Pancreas (tissue), 10 donors: ENCODE data around the gene ARVCF. TPM values are rescaled to one million over a fixed set of nuclear protein-coding genes. Genes with fewer than 3 reads are reported as not detected.

Experiments used
- ATAC-seq, 4 donors: fragments of 200-7000 bp; cut with Tn5 transposase; one replicate each; pipeline versions ENCODE4 v1.8.0 to v1.9.1; 2020; ENCODE audit warnings: mild to moderate bottlenecking in 4 of 4, moderate library complexity in 4 of 4
- DNase-seq, 6 donors: peaks; one replicate each; pipeline ENCODE4 v3.0.0-alpha.2; 2020
- FAIRE-seq: peaks from 2 replicates; lab custom pipeline; 2012; peaks lifted over from hg19 to GRCh38; lab: Jason Lieb, UNC
- H3K27ac ChIP-seq, 4 donors: fragments of 200-600 bp; sonication (generic); 1 replicate in 3 of 4; 2 replicates in 1 of 4; pipeline versions ENCODE4 v1.5.0 to v1.8.0; 2020
- H3K27me3 ChIP-seq, 4 donors: fragments of 200-600 bp; one replicate each; pipeline ENCODE4 v1.8.0; 2021
- H3K36me3 ChIP-seq, 3 donors: fragments of 200-600 bp; sonication (generic) in 1 of 3; one replicate each; pipeline versions ENCODE4 v1.5.0 to v1.8.0; 2020 to 2021
- H3K4me1 ChIP-seq, 3 donors: fragments of 200-600 bp; one replicate each; pipeline ENCODE4 v1.8.0; 2021
- H3K4me3 ChIP-seq, 4 donors: fragments of 200-600 bp; sonication (generic) in 2 of 4; one replicate each; pipeline versions ENCODE4 v1.5.0 to v1.8.0; 2020 to 2021
- H3K9me3 ChIP-seq, 4 donors: fragments of 200-600 bp; one replicate each; pipeline ENCODE4 v1.8.0; 2021
- CTCF ChIP-seq, 4 donors: fragments of 200-600 bp; sonication (generic) in 3 of 4; IDR thresholded peaks; one replicate each; pipeline versions ENCODE4 v1.5.0 to v1.8.0; 2021; ENCODE audit warnings: antibody characterized with exemption in 4 of 4
- WGBS, 2 donors: extraction: QIAGEN DNeasy Blood & Tissue Kit; methylation state at CpG; one replicate each; pipeline ENCODE4 v1.1.7; 2013; 5-methylcytosine and 5-hydroxymethylcytosine counted together
- intact Hi-C, 3 donors: fragments of 100-400 bp; cut with DNase I; formaldehyde crosslinking; loops; one replicate each; pipeline versions ENCODE4 v1.11.1 to v1.14.2; 2022
- polyA plus RNA-seq, 2 donors: library from polyadenylated mRNA; stranded (reverse); fragments of 200-250 nt; gene quantifications; one replicate each; pipeline ENCODE4 v1.2.3, GENCODE V29; 2013
- total RNA-seq, 6 donors: library from RNA; stranded (reverse); fragmentation: NEBNext Ultra II Directional in 4 of 6; extraction: Animal tissue kit (Norgen Biotek cat#: 25700) in 4 of 6; gene quantifications; one replicate each; pipeline versions ENCODE4 v1.2.1 to v1.2.4, GENCODE V29; 2021 to 2023
- donor health status: healthy with polysubstance abuse.
- donor health status: DM: no; HTN: no; CAD: no; lungs with moderate emphysema.
- donor health status: DM: no; HTN: no; CAD: no.
- donor health status: control.
- donor health status: control.
- donor health status: Bipolar disorder and iron deficiency.
- donor health status: DM: yes; HTN: yes; CAD: no.
- donor health status: DM: no; HTN: no; CAD: no.
- donor health status: DM: no; HTN: no; CAD: no.
- donor health status: DM: yes; HTN: yes; CAD: no.

ARVCF gene
- total and polyA plus RNA-seq, 8 donors, result 5.0 to 57.8 (median 13.0) TPM

GRCh38 chr22:19981961-19982920 is 34.4 kb downstream of the ARVCF start:
- TF ChIP-seq CTCF (IDR thresholded peaks at IDR 0.05), result no peak
- no peaks in the 10 kb centered on the region for H3K9me3 ChIP-seq
- no peaks in the 10 kb centered on the region for H3K36me3 ChIP-seq
- H3K27ac ChIP-seq, result no peak overlapping the region
- no peak overlapping the region for H3K4me3 ChIP-seq
- H3K27me3 ChIP-seq, result no peaks in the 10 kb centered on the region
- 94 to 96% methylated on average over 16 of the region's 16 CpGs for WGBS, 2 donors
- peaks cover 0 to 7% (median 5%) of the 10 kb centered on the region in 3 donors for H3K4me1 ChIP-seq
- DNase-seq, result peak in 3 of 6 donors; percentile 18 to 67 (median 35)
- ATAC-seq, result no peak
- intact Hi-C loops, result no loop called here
- no peak for FAIRE-seq

- Histone ChIP-seq H3K36me3 (no peaks in the 10 kb centered on the region), H3K4me1 (peaks cover 0 to 6% (median 3%) of the 10 kb centered on the region in 3 donors), H3K4me3 (no peak overlapping the region), H3K27me3 (no peaks in the 10 kb centered on the region), H3K27ac (no peak overlapping the region), H3K9me3 (no peaks in the 10 kb centered on the region)
- 92 to 94% methylated on average over 31 to 33 of the region's 33 CpGs for WGBS, 2 donors
- ATAC-seq (no peak), FAIRE-seq (no peak), DNase-seq (peak in 2 of 6 donors; percentile 28 to 72)
- intact Hi-C loops, result no loop called here
- TF ChIP-seq CTCF (IDR thresholded peaks at IDR 0.05), result no peak
Measured at GRCh38 chr22:19981171-19981960, 35.3 kb downstream of the ARVCF start.

- no peak for TF ChIP-seq CTCF (IDR thresholded peaks at IDR 0.05)
- Histone ChIP-seq H3K36me3 (no peaks in the 10 kb centered on the region), H3K9me3 (no peaks in the 10 kb centered on the region), H3K27ac (no peak overlapping the region), H3K27me3 (no peaks in the 10 kb centered on the region), H3K4me3 (no peak overlapping the region), H3K4me1 (peaks cover 0 to under 1% (median 0%) of the 10 kb centered on the region in 3 donors)
- peak in 1 of 6 donors; percentile 38 for DNase-seq
- ATAC-seq, result no peak
- 82 to 88% methylated on average over 7 of the region's 7 CpGs for WGBS, 2 donors
- intact Hi-C loops, result no loop called here
- FAIRE-seq, result no peak
Measured at GRCh38 chr22:19980766-19981165, 35.9 kb downstream of the ARVCF start.

- intact Hi-C loops, result loop anchor here in 2 of 3 donors (10.0 kb wide), 3 partner anchors 45 to 305 kb away; partner anchors contain the start of gene TANGO2 (in 1 of the 2)
- Histone ChIP-seq H3K4me3 (no peak overlapping the region), H3K4me1 (no peaks in the 10 kb centered on the region), H3K27me3 (no peaks in the 10 kb centered on the region), H3K9me3 (no peaks in the 10 kb centered on the region), H3K36me3 (no peaks in the 10 kb centered on the region), H3K27ac (no peak overlapping the region)
- DNase-seq, result peak in 2 of 6 donors; percentile 21 to 67
- whole genome bisulfite sequencing, 2 donors, result 93 to 95% methylated on average over 52 of the region's 52 CpGs
- TF ChIP-seq CTCF (IDR thresholded peaks at IDR 0.05), result no peak
- no peak for FAIRE-seq
- ATAC-seq, result no peak
Measured at GRCh38 chr22:19979712-19980493, 36.7 kb downstream of the ARVCF start.
